ENCODE results near the gene MMP11.
"Not testable (repeated sequence)": the region's sequence is repeated elsewhere in the genome, so short reads cannot be mapped to it uniquely, and the experiment has no call there.

The MMP11 gene, protein sequence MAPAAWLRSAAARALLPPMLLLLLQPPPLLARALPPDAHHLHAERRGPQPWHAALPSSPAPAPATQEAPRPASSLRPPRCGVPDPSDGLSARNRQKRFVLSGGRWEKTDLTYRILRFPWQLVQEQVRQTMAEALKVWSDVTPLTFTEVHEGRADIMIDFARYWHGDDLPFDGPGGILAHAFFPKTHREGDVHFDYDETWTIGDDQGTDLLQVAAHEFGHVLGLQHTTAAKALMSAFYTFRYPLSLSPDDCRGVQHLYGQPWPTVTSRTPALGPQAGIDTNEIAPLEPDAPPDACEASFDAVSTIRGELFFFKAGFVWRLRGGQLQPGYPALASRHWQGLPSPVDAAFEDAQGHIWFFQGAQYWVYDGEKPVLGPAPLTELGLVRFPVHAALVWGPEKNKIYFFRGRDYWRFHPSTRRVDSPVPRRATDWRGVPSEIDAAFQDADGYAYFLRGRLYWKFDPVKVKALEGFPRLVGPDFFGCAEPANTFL
- 1.5 reads per million for total RNA-seq

DNA sequence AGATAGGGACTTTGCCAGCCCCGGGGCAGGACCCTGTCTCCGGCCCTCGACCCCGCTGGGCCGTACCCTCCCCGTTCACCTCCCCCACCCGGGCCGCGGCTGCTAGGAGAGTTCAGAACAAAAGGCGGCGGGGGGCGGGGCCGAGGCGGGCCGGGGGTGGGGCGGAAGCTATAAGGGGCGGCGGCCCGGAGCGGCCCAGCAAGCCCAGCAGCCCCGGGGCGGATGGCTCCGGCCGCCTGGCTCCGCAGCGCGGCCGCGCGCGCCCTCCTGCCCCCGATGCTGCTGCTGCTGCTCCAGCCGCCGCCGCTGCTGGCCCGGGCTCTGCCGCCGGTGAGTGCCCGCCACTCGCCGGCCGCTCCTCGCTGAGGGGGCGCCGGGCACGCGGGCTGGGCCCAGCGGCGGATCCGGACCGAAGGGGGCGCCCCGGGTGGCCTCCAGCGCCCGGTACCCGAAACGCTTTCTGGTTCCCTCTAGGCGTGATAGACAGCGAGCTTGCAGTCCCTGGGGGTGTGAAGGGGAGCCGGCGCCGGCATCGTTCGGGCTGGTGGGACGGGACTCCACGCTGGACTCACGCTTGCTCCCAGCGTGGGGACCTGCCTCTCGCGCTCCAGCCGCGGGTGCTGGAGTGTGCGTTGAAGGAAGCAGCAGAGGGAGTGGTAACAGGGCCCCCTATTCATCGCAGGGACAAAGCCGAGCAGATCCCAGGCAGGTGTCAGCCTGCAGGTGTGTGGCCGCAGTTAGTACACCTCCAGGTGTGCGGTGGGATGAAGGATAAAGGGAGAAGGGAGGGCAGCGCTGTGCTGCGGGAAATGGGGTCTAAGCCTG lies at the start of gene MMP11:
MMP11 (plus strand) TSS at position 201 of the 825 bp plus-strand sequence; CDS start at position 223, 22 bp downstream.
- DNase-seq = peak; percentile 47

DNA sequence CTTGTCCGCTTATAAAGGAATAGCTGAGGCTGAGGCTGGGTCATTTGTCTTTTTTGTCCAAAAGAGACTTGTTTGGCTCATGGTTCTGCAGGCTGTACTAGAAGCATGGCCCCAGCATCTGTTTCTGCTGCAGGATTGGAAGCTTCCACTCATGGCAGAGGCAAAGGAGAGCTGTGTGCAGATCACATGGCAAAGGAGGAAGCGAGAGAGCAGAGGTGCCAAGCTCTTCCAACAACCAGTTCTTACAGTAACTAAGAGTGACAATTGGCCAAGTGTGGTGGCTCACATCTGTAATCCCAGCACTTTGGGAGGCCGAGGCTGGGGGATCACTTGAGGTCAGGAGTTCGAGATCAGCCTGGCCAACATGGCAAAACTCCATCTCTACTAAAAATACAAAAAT lies 44.5 kb upstream of the MMP11 start:
- DNase-seq = not testable (repeated sequence)

DNA sequence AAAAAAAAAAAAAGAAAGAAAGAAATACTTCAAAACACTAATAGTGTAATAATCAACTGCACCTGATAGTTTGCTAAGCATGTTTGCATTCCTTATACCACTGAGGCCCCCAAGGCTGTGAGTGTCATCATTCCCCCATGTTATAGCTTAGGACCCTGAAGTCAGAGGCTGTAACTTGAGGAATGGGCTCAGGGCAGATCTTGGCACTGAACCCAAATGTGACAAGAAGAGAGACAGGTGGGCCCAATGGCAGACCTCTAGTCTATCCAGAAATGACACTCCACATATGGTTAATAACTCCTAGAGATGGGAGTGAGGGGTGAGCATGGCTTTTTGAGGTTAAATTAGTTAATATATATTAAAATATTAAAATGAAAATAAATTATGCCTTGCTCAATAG lies 35.0 kb upstream of the MMP11 start:
- no peak for DNase-seq

DNA sequence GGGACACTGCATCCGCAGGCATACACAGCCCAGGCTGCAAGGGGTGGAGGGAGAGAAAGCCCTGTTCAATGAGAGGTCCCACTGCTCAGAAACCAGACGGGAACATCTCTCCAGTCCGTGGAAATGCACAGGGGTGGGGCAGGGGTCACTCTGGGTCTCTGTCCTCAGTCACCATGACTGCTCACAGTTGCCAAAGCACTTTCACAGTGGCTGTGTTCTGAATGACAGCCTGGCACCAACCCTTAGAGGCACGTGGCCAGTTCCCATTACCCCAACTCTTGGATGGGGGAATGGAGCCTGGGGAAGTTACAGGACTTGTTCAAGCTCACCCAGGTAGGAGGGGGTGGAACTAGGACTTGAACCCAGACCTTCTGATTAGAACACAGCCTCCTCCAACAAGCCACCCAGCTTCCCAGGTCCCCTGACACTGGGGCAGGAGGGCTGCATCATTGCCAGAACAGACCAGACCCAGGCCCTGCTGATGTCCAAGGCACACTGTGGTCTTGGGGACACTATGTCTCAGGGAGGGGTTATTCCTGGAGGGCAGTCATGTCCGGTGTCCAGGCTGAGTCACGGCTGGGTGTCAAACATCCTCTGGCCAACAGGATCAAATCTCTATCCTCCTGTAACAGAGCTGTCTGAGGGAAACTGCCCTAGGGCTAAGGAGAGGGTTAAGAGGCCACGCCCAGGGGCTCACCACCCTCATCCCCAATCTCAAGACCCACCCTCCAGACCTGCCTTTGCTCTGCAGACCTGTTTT lies 30.0 kb upstream of the MMP11 start:
- no peak for DNase-seq

DNA sequence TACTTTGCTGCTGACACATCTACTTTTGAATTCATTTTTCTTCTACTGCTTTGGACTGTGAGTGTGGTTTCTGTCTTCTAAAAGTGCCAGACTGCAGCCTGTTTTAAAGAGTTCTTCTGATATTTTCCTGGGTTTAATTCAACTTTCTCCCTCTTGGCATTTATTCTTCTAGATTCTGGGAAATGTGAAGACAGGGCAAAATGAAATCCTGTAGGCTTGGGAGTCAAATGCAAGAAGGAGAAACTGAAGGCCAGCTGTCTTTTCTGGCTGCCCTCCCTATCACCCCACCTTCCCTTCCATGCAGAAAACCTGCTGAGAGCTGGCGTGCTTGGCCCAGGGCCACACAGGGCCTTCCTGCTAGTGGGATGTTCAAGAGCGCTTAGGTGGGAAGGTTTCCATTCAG lies 29.3 kb upstream of the MMP11 start:
- no peak for DNase-seq

DNA sequence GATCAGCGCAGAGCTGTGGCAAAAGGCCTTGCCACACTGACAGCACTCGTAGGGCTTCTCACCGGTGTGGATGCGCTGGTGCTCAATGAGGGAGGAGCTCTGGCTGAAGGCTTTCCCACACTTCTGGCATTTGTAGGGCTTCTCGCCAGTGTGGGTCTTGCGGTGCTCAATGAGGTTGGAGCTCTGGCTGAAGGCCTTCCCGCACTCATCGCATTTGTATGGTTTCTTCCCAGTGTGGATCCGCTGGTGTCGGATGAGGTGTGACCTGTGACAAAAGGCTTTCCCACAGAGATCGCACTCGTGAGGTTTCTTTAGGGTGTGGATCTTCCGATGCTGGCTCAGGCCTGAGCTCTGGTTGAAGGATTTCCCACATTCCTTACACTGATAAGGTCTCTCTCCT lies 28.6 kb upstream of the MMP11 start:
- DNase-seq = no peak

DNA sequence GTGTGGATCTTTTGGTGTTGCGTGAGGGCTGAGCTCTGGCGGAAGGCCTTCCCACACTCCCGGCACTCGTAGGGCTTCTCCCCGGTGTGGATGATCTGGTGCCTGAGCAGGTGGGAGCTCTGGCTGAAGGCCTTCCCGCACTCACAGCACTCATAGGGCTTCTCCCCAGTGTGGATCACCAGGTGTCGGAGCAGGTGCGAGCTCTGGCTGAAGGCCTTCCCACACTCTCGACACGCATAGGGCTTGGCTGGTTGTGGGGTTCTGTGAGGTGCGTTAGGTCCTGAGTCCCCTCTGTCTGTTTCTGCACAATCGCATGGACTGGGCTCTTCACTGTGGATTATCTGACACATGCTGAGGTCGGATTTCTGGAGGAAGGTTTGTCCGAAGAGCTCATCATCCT lies 28.2 kb upstream of the MMP11 start:
- no peak for DNase-seq

DNA sequence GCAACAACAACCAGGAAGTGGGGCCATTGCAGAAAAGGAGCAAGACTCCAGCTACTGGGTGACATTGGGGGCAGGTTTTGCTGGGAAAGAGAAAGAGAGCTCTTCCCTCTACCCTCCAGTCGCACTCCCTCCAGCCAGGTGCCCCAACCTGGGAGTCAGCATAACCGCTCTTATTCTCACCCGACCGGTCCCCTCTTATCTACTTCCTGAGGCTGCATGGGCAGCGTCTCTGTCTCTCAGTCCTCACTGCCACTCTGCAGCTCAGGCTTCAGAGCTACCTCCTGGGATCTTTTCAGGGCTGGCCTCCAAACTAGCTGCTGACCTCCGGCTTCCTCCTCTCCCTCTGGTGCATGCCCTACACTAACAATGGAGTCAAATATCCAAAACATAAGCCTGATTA lies 26.9 kb upstream of the MMP11 start:
- no peak for DNase-seq

DNA sequence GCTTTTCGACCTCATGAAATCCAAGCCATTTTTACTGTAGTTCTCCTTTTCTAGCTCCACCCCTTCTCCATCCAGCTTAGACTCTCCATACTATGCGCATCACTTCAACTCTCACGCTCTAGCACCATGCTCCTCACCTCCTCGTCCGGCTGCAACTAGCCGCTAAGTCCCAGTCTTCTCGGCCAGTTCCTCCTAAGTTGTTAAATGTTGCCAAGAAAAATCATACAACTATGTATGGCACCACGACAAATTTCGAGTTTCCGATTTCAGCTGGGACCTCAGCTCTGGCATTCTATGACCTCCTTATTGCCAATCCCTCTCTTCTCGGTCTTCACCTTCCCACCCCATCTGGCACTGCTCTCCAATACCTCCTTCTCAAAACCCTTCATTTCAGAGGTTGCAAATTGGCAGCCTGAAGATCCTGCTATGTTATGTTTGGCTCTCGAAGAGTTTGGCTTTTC lies 22.8 kb upstream of the MMP11 start:
- DNase-seq = no peak

DNA sequence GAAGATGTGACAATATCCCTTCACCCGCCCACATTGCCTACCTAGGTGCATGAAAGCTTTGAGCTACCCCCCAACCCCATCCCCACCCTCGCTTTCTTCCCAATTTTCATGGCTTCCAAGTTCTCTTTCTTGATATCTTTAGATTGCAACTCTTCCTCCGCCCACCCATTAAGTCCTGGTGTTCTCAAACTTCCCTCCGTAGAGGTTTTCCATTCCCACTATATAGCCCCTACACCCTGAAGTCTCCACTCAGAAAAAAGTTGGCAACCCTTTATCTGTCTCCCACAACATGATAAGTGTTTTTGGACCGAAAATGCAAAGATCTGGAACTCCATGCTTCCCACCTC lies 22.3 kb upstream of the MMP11 start:
- no peak for DNase-seq

DNA sequence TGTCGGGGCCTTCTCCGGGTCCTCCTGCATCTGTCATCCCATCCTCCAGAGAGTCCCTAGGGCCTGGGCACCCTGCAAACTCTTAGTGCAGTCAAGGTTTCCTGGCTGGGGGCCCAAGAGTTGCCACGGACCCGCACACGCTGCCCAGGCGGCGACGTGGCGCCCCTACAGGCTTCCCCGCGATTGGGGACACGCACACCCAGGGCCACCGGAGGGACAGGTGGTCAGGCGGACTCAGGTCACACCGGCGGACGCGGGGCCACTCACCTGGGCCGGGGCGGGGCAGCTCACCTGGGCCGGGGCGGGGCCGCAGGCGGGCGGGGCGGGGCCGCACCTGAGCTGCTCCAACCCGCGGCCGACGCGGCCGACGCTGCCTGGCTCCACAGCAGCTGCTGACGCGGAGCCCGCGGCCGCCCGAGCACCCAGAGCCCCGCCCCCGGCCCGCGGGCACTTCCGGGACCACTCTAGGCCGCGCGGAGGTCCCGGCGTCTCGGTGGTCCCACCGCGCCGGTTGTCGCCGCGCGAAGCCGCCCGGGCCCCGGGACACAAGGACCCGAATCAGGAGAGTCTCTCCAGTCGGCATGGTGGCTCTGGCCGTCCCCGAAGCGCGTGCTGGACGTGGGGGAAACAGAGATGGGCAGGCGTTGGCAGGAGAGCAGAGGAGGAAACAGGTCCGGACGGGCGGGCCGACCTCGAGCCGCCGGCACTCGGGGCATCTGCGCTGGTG lies 21.8 kb upstream of the MMP11 start, which contains the start of gene ZNF70:
ZNF70 (minus strand) TSS at position 399 of the 727 bp plus-strand sequence. CDS start 5,972 bp downstream, outside the sequence.
- DNase-seq = peak; percentile 75

DNA sequence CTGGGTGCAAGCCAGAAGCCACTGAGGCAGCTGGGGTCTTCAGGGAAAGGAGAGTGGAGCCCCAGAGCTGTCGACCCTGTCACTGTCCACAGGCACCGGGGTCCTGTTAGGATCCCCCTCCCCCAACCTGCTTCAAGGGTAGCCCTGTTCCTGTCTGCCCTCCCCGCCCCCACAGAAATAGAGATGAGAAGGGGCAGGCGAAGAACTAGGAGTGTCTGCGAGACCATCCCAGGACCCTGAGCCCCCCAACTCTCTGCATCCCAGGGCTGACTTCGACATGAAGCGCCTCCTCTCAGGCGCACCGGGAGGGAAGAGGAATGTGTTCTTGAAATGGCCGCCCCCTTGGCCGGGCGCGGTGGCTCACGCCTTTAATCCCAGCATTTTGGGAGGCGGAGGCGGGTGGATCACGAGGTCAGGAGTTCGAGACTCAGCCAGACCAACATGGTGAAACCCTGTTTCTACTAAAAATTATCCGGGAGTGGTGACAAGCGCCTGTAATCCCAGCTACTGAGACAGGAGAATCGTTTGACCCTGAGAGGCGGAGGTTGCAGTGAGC lies 21.1 kb upstream of the MMP11 start:
- no peak for DNase-seq

DNA sequence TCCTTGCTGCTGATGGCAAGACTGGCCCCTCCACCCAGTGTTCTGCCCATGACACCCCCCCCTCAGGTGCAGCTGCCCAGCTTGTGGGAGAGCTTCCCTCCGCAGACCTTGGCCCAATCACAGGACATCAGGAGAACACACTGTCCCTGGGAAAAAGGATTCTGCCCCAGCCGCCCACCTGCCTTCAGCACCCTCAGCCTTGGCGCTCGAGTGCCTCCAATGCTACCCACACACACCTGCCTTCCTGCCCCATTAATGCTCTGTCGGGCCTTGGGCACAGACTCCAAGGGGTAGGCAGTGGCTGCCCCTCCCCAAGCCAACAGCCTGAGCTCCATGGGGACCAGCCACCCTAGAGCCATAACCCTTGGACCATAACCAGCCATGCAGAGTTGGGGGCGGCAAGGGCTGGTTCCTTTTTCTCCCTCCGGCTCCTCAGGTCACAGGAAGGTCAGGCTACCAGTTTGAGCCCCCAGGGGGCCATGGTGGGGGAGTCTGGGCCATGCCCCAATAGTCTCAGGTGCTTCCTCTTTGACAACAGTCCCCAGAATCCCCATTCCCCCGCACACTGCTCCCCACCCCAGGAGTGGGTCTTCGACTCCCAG lies 20.5 kb upstream of the MMP11 start:
- no peak for DNase-seq

DNA sequence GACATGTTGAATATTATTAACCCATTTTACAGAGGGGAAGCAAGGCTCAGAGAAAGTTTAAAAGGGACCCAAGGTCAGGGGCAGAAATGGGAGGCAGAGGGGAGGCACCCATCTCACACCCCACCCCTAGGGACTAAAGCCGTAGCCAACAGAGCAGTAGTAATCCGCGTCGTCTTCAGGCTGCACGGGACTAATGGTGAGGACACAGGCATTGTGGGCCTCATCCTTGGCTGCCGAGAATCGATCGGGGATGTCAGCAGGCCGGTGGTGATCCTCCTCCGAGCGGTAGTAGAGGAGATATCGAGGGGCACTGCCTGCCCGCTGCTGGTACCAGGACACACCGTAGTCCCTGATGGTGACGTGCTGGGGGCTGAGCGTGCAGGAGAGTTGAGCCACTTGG lies 19.9 kb upstream of the MMP11 start:
- no peak for DNase-seq

DNA sequence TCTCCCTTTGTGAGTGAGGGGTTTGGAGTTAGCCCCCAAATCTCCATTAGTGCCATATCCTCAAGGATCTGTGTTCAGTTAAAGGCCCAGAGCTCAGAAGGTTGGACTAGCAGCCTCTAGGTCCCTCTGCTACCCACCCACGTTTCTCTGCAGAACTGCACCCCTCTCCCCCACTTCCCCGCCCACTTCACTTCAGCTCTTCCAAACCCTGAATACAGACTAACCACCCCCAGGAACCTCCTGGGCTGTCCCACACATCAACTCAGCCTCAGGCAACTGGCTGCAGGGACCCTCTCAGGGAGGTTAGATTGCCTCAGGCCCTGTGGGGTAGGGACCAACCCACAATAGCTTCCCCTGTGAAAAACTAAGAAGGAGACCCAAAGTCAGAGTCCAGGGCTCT lies 19.3 kb upstream of the MMP11 start:
- DNase-seq = no peak

DNA sequence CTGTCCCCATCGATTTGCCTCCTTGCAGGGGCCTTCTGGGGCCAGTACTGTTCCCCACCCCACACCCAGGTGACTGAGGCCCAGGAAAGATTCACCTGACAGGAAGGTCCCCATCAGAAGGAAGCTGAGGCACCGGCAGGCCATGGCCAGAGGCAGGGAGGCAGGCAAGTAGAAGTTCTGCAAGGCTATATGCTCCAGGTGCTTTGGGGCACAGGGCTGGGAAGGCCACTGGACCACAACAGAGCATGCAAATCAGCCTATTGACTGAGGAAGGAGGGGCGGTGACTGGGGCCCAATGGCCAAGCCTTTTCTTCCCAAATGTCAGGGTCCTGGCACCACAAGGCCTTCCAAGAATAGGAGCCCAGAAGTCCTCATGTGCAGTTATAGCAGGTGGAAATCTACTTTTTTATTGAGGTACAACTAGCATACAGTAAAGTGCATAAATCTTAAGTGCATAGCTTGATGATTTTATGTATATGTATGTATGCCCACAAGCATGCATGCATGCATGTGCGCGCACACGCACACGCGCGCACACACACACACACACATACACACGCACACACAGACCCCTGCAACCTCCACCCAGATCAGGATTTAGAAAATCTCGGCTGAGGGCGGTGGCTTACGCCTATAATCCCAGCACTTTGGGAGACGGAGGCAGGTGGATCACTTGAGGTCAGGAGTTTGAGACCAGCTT lies 18.3 kb upstream of the MMP11 start, which contains the start of gene VPREB3:
VPREB3 (minus strand) TSS at position 206 of the 700 bp plus-strand sequence; CDS start at position 144, 62 bp downstream.
- no peak for DNase-seq

DNA sequence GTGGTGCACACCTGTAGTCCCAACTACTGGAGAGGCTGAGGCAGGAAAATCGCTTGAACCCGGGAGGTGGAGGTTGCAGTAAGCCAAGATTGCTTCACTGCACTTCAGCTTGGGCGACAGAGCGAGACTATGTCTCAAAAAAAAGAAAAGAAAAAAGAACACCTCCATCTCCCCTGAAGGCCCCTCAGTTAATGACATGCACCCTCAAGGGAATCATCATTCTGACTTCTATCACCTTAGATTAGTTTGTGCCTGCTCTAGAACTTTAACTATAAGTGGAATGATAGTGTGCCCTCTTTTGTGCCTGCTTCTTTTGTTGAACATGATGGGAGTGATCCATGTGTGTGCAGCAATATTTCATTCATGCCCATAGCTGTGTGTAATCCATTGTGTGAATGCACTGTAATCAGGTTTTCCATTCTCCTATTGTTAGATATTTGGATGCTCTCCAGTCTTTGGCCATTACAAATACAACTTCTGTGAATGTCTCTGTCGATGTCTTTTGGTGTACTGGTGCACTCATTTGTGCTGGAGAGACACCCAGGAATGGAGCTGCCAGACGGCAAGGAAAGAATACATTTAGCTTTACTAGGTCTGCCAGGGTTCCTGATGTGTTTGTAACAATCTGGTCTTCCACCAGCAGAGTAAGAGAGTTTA lies 17.5 kb upstream of the MMP11 start:
- no peak for DNase-seq

DNA sequence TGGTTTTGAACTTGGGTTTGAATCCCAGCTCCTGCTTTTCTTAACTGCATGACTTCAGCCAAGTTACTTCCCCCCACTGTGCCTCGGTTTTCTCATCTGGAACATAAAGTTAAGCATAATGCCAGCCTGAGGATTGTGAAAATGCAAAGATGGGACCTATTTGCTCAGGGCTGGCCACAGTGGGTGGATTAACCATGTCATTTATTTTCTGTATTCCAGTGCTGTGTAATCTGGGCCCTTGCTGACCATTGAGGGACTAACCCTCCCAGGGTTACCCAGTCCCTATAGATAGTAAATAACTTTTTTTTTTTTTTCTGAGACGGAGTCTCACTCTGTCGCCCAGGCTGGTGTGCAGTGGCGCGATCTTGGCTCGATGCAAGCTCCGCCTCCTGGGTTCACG lies 16.9 kb upstream of the MMP11 start:
- DNase-seq = no peak

DNA sequence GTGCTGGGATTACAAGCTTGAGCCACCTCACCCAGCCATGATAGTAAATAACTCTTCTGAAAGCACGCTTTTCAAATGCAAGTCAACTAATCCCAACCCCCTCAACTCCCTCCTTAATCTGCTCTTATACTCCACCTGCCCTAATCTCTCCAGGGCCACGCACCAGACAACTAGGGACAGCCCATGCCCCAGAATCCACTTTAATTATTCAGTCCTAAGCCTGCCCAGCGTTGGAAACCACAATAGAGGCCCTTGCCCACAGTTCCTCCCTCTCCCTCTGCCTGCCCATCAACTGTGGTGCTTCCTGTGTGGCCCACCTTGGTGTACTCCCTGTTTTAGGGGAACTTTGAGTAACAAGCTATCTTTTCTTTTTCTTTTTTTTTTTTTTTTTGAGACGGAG lies 15.8 kb upstream of the MMP11 start:
- DNase-seq = no peak

DNA sequence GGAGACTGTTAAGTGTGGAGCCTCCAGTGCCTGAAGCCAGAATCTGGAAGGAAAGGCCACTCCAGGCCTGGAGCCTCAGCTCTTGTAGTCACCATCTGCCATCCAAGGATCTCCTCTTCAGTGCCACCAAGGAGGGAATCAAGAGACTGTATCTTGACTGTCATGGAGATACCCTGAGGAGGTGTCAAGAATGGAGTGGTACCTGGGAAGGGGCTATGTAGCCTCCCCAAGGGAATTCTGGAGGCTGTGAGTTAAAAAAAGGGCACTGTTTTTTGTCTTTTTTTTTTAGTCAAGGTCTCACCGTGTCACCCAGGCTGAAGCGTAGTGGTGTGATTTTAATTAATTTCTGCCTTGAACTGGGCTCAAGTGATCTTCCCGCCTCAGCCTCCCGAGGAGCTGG lies 13.1 kb upstream of the MMP11 start:
- no peak for DNase-seq
